T-helper 1 cell treated with Interleukin-12 subunit alpha and Interleukin-12 subunit beta and Interleukin-4 antibody, amounts not matched to agents 30 ng/mL and 1 ng/mL, for 36 hours (primary cell): Measurements from ENCODE around the gene METTL25B. TPM values are rescaled to one million over a fixed set of nuclear protein-coding genes. Genes with fewer than 3 reads are reported as not detected.

ENCODE experiments used
- intact Hi-C: fragments of 100-400 bp; cut with micrococcal nuclease; formaldehyde crosslinking; loops from one replicate; pipeline ENCODE4 v1.15.1; 2024
- total RNA-seq: library from RNA; stranded (reverse); gene quantifications from 2 replicates; pipeline ENCODE4 v1.2.3, GENCODE V29; 2022

METTL25B gene
- total RNA-seq, 1 donor from 2014 or later, result 30.6 TPM

DNA sequence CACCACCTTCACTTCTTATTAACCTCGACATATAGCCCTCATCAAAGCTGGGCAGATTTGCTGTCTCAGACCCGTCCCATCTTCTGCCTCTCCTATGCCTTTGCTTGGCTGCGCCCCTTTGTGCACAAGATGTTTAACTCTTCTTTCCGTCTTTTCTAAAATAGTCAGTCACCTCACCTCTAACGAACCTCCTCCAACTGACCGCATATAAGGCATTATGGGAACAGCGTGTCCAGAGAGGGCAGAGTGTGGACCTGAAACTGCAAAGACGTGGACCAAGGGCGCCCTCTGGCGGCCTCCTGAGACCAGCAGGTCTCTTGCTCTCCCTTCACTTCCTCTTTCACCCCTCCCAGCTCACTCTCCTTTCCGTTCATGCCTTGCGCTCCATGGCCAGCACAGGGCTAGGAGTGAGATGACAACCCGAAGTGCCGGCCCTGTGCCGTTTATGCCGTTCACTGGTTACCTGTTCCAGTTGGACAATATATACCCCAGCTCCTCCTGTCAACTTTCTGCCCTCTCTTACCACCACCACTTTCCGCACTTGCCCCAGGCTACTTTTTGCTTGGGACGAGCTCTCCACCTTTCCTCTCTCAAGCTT is 2.5 kb upstream of the METTL25B start:
- intact Hi-C loops, result loop anchor here (1.0 to 2.0 kb wide), 9 partner anchors 19 to 443 kb away; partner anchors contain the start of genes NTRK1 and SMG5

DNA sequence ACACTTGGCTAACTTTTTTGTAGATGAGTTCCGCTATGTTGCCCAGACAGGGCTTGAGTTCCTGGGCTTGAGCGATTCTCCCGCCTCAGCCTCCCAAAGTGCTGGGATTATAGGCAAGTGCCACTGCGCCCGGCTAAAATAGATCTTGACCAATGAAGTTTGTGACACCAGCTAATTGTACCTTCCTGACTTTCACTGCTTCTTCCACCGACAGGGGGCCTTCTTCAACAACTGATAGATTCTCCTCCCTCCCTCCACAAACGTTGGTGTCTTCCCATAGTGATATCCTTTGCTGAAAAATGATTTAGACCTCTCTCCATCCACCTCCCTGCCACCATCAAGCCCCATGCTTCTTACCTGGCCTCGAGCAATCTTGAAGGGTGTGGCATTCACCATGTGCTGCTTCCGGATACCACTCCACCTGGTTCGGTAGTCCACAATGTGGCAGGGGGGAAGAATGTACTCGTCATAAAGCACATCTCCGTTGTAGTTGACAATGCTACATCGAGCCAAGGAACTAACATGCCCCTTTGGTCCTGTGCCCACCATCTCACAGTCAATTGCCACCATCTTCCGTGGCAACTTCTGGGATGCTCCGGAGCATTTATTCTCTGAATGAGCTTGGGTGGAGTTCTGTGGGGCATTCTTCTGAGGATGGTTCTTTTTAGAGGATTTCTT is 1.6 kb upstream of the METTL25B start:
- intact Hi-C loops, result loop anchor here (1.0 to 2.0 kb wide), 7 partner anchors 20 to 444 kb away; partner anchors contain the start of genes NTRK1 and SMG5

DNA sequence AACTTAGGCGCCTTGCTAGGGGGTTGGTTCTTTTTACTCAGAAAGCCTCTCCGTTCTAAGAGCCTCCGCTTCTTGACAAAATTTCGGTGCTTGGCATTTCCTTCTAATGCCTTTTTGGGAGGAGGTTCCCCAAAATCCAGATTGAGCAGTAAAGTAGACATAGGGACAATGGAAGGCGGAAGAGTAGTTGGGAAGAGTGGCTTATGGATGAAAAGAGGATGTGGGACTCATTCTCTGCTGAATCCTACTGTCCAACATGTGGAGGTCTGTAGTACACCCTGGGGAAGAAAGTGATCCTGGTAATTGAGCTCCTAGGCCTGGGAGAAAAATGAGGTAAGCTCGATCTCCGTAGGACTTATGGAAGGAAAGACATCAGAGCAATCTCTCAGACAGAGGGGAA is 777 bp upstream of the METTL25B start:
- intact Hi-C loops, result loop anchor here (2.0 kb wide), 1 partner anchor 445 kb away; the partner anchor contains the start of gene SMG5

DNA sequence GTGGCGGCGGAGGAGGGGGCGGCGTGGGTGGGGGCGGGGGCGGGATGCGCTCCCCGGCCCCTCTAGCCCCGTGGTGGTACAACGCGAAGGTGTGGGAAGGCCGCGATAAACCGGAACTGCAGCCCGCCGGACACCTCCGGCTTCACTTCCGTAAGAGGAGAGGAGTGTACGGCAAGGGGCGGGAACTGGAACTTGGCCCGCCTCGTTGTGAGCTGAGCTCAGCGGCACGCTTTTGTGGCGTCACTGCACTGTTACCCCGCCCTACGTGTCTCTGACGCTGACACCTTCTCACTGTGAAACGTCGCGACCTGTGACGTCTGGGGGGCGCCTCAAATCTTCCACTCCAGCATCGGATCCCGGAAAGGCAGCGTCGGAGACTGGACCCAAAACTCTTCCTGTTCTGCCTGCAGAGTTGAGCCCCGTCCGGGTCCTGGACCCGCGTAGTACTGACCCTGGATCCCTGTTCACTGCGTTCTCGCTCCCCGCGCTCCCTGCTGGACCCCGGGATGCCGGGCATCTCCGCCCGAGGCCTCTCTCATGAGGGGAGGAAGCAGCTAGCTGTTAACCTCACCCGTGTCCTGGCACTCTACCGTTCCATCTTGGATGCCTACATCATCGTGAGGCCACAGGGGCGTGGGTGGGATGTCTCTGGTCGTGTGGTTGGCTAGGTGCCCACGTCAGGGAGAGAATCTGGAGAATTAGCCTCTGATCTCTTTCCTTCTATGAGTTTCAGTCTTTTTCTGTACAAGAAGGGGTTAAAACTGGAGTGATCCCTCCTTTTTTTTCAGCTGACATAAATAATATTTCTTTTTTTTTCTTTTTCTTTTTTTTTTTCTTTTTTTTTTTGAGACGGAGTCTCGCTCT is 562 bp downstream of the METTL25B start, which contains the start of gene ISG20L2:
TSS of gene ISG20L2 (minus strand) at position 168 of the 864 bp plus-strand sequence. CDS start 1,114 bp downstream, outside the sequence.
- intact Hi-C loops, result loop anchor here (1.0 kb wide), 7 partner anchors 12 to 272 kb away; partner anchors contain the start of genes GPATCH4, HDGF, MRPL24 and PRCC

DNA sequence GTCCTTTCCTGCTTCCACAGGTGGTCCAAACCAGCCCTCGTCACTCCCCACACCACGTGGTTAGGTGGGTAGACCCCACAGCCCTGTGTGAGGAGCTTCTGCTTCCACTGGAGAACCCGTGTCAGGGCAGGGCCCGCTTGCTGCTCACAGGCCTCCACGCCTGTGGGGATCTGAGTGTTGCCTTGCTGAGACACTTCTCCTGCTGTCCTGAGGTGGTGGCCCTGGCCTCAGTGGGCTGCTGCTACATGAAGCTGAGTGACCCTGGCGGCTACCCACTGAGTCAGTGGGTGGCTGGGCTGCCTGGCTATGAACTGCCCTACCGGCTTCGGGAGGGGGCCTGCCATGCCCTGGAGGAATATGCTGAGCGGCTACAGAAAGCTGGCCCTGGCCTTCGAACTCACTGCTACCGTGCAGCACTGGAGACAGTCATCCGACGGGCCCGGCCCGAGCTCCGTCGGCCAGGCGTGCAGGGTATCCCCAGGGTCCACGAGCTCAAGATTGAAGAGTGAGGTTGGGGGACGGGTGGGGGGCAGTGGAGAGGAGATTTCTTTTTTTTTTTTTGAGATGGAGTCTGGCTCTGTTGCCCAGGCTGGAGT is 5.8 kb downstream of the METTL25B start:
- intact Hi-C loops, result no loop called here

DNA sequence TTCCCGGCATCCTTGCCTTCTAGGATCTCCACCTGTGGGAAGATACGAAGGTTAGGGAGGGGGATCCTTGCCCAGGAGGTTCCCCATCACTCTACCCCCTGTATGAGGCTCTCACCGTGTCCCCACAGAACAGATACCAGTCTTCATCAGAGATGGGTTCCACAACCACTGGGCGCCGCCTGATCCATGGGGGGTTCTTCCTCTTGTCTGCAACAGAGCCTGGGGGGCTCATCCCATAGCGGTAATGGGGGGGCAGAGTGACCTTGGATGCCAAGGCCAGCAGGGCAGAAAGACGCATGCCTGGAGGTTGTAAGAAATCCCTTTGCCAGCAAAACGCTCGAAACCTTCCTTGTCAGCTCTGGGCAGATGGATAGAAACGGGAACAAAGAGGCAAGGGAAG is 10.1 kb downstream of the METTL25B start:
- intact Hi-C loops, result no loop called here

DNA sequence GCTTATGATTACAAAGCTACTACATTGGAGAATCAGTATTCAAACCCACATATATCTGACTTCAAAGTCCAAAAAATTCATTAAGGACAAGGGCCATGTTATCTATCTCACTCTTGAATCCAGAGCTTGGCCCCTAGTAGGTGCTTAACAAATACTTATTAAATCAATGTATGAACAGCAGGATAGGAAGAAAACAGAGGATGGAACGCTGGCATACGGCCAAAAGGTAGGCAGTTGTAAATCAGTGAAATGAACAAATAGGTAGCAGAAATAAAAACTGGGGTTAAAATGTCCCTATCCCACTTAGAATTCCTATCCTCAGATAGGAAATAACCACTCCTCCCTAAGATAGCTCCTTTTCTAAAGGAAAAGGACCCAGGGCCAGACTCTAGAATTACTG is 10.6 kb downstream of the METTL25B start:
- intact Hi-C loops, result no loop called here

DNA sequence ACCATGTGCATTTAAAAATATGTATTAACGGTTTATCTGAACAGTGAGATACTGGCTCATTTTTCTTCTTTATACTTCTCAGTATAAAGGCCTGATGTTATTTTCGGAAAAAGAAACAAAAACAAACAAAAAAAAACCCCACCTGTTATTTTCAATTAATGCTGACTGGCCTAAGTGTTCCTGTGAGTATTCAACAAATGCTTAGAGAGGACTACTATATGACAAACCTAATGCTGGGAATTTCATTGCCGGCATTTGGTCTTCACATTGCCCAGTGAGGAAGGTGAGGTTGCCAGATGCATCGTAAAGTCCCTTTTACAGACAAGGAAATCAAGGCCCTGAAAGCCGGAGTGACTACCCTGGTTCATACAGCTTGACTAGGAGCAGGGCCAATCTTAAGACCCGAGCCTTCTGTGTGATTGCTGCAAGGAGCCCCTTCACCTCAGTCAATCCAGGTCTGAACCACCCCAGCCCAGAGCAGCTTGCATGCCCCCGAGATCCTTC is 12.0 kb downstream of the METTL25B start:
- intact Hi-C loops, result loop anchor here (2.0 to 10.0 kb wide), 4 partner anchors 235 to 883 kb away; partner anchors contain the start of genes GON4L, KHDC4, SLC25A44 and SYT11

DNA sequence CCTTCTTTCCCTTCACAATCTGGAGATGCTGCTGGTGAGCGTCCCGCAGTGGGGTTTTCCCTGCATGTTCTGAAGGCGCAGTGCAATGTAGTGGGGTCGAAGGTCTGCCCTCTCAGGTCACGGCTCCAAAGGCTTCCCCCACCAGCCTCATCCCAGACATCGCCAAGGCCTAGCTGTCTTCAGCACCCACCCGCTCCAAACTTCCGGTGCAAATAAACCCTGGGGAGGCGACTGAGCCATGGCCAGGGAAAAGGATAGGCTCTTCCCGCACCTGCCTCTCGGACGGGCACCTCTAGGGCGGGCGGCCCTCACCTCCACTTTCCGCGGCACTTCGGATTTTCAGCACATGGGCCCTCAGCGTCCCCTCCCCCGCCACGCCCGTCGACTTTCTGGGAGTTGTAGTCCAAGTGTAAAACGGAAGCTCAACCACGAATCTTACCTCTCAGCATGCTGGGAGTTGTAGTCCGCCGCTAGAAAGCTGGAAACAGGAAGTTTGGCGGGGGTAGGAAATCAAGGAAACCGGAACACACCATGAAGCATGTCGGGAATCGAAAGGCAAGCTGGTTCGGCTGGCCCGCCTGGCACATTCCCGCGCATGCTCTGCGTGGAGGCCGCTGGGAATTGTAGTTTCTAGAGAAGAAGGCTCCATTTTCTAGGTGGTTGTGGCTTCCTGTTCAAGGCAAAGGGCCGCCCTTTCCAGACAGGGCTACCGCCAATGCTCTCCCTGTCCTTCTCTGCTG is 12.6 kb downstream of the METTL25B start, which contains the start of gene MRPL24:
TSS of gene MRPL24 (minus strand) at position 348 of the 740 bp plus-strand sequence. CDS start 2,384 bp downstream, outside the sequence.
- intact Hi-C loops, result loop anchor here (1.0 to 10.0 kb wide), 10 partner anchors 10 to 884 kb away; partner anchors contain the start of genes CCT3, GON4L, HDGF and ISG20L2

DNA sequence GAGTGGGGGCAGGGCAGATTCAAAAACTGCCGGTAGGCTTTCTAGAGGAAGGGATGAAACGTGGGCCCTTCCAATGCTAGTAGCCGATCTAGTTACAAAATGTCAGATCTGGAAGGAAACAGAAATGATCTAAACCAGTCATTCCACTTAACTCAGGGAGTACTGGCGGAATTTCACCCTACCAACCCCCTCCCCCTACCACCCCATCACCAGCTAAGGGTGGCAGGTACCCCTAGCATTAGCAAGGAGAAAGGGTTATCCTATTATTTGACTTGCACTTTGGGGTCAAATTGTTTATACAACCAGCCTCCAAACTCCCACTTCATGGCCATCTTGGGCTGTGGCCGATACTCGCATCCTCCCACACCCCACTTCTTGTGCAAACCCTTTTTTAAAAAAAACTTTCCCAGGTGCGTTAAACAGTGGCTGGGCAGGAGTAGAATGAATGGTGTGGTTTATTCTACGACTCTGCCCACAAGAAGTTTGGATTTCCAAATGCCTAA is 13.3 kb downstream of the METTL25B start:
- intact Hi-C loops, result loop anchor here (1.0 to 10.0 kb wide), 10 partner anchors 10 to 884 kb away; partner anchors contain the start of genes CCT3, GON4L, HDGF and ISG20L2

DNA sequence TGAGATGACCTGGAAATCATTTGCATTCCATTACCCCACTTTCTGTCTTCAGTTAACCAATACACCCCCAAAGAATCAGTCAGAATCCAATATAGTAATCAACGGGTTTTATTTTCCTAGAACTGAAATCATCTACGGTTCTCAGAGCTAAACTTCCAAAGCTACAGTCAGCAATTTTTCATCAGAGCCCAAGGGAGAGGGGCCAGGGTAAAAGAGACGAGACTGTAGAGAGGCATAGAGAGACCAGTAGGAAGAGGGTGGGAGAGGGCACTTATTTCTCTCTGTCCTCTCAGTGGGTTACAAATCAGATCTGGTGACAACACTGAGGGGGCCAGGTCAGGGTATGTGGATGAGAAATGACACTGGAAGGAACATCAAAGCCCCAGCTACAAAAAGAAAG is 13.7 kb downstream of the METTL25B start:
- intact Hi-C loops, result loop anchor here (5.0 to 10.0 kb wide), 3 partner anchors 550 to 885 kb away; partner anchors contain the start of genes GON4L, KHDC4, SLC25A44 and SYT11

DNA sequence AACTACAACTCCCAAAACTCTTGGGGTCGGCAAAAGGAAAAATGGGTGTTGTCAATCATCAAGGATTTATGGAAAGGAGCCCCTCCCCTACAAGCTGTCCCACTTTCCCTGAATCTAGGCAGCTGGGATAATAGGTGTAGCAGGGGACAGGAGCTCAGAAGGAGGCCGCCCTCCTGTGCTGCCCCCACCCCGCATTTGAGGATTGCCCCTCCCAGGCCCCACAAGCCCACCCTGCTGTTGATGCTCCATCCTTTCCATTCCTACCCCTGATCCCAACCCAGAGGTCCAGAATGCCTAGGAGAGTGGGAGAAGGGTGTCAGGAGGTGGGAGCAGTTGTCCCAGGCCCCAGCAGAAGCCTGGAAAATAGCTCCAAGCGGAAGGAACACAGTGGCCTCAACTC is 14.5 kb downstream of the METTL25B start:
- intact Hi-C loops, result loop anchor here (5.0 to 10.0 kb wide), 3 partner anchors 550 to 886 kb away; partner anchors contain the start of genes GON4L, KHDC4, SLC25A44 and SYT11

DNA sequence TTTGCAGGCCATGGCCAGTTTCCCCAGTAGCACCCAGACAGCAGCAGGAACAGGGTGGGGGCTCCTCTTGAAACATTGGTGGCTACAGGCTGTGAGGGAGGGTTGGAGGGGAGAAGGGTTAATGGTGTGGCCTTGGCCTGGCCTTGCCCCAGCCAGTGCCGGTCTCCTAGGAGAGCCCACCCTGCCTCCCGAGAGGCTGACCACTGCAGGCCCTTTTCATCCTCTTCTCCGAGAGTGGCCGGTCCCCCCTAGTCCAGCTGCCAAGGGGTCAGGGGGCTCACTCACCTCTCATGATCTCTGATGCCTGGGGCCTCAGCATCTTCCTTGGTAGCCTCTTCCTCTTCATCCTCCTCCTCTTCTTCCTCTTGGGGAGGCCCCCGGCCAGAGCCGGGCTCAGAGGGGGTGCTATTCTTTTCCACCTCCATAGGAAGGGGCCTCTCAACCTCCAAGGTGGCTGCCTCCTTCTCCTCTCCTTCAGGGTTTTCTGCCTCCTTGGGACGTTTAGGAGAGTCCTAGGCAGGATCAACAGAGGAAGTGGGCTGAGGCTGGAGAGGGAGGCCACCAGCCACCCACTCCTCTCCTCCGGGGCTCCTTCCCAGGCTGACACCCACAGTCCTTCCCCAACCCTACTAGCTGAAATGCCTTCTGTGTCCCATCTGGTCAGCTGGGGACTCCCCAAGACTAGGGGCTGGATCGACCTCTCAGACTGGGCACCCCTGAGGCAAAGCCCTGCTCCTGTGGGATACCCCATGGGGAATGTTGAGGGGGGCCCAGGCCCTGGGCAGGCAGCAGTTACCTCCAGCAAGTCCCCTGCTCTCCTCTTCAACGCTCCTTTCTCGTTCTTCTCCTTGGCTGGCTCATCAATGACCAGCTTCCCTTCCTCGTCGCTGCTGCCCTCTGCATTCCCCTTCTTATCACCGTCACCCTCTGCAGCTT is 15.4 kb downstream of the METTL25B start:
- intact Hi-C loops, result loop anchor here (5.0 to 10.0 kb wide), 3 partner anchors 551 to 886 kb away; partner anchors contain the start of genes GON4L, KHDC4, SLC25A44 and SYT11

DNA sequence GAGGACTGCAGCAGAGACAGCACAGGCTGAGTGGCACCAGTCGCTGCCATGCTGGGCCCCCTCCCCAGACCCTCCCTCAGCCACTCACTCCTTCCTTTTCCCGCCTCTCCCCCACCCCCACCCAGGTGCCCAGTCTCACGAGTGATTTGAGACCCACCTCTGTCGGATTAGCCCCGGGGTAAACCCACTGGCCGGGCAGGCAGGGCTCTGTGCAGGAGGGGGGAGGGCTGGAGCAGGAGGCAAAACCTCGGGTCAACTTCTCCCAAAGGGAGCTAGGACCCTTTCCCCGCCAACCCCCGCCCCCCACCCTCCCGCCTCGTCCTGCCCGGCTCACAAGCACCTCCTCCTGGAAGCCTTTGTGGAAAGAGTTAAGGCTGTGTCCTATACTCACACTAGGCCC is 16.1 kb downstream of the METTL25B start:
- intact Hi-C loops, result loop anchor here (5.0 to 10.0 kb wide), 3 partner anchors 552 to 887 kb away; partner anchors contain the start of genes GON4L, KHDC4, SLC25A44 and SYT11

DNA sequence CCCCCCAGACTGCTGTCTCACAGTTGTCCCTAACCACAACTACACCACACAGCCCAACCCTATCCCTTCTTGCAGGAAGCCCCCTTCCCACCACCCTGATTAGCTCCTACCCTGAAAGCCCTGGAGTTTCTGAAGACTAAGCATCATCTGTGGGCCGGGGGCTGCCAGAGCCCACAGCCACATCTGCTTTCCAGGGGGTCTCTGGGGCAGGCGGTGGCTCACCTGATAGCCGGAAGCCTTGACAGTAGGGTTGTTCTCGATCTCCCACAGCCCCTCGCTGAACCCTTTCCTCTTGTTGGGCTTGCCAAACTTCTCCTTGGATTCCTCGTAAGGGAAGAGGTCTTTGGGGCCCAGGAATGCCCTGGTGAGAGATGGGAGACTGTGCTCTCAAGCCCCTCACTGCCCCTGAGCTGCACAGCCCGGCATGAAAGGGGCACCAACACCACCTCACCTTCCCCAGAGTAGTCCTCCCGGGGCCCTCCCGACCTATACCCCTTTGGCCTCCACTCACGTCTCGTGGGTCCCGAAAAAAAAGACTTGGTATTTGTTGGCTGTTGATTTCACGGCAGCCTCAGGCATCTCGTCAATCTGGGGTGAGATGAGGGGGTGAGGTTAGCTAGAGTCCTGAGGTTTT is 16.6 kb downstream of the METTL25B start:
- intact Hi-C loops, result loop anchor here (5.0 to 10.0 kb wide), 3 partner anchors 553 to 888 kb away; partner anchors contain the start of genes GON4L, KHDC4, SLC25A44 and SYT11

DNA sequence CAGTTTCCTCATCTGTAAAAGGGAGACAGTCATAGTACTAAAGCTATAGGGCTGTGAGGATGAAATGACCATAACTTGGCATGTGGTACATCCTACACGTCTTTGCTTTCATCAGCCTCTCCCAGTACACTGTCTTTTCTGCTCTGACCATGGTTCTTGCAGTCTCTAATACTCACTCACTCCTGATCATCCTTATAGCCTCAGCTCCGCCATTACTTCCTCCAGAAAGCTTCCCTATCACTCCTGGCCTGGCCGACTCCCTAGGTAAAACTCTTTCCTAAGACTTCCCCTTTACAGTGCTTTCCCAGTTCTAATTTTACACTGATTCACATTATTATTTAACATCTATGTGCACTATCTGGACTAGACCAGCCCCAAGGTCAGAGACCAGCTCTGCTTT is 17.6 kb downstream of the METTL25B start:
- intact Hi-C loops, result loop anchor here (10.0 kb wide), 1 partner anchor 811 kb away; the partner anchor contains the start of gene KHDC4

DNA sequence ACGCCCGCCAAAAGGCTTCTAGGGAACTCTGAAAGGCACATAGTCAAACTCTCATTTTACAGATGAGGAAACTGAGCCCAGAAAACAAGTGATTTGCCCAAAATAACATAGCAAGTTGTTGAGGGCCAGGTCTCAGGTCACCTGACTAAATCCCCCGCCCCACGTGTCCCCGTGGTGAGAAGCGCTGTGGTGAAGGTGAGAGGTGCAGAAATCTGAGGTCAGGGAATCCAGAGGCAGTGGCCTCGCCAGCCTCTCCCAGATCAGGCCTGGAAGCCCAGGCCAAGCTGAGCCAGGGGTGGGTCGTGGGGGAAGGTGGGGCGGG is 18.1 kb downstream of the METTL25B start:
- intact Hi-C loops, result loop anchor here (10.0 kb wide), 1 partner anchor 812 kb away; the partner anchor contains the start of gene KHDC4
